Suprapubic skin (tissue), 4 donors: Measurements from ENCODE around the gene CDH6. TPM values are rescaled to one million over a fixed set of nuclear protein-coding genes. Genes with fewer than 3 reads are reported as not detected.

Experiments used
- DNase-seq, 2 donors: peaks; one replicate each; pipeline ENCODE4 v3.0.0-alpha.2; 2019; ENCODE audit warnings: low spot score in 2 of 2
- H3K27ac ChIP-seq: fragments of 200-600 bp; sonication (generic); one replicate; pipeline ENCODE4 v1.5.1; 2019
- H3K27me3 ChIP-seq: fragments of 200-600 bp; sonication (generic); one replicate; pipeline ENCODE4 v1.5.1; 2019
- H3K36me3 ChIP-seq: fragments of 200-600 bp; sonication (generic); one replicate; pipeline ENCODE4 v1.5.1; 2019
- H3K4me1 ChIP-seq: fragments of 200-600 bp; sonication (generic); one replicate; pipeline ENCODE4 v1.5.1; 2019
- H3K4me3 ChIP-seq: fragments of 200-600 bp; sonication (generic); one replicate; pipeline ENCODE4 v1.5.1; 2019; ENCODE audit warnings: mild to moderate bottlenecking
- H3K9me3 ChIP-seq: fragments of 200-600 bp; sonication (generic); one replicate; pipeline ENCODE4 v1.5.1; 2019
- EP300 ChIP-seq: sonication (generic); formaldehyde crosslinking; IDR thresholded peaks from one replicate; pipeline ENCODE4 v1.6.1; 2017; ENCODE audit warnings: antibody characterized with exemption
- POLR2A ChIP-seq, 2 donors: fragments of 450-650 bp; IDR thresholded peaks; one replicate each; pipeline ENCODE4 v1.6.1; 2017; ENCODE audit warnings: antibody characterized with exemption in 2 of 2, mild to moderate bottlenecking in 2 of 2, moderate library complexity in 2 of 2
- POLR2AphosphoS5 ChIP-seq, 3 donors: sonication (generic); formaldehyde crosslinking; IDR thresholded peaks; one replicate each; pipeline ENCODE4 v1.6.1; 2017; ENCODE audit warnings: antibody characterized with exemption in 3 of 3
- WGBS: methylation state at CpG from one replicate; pipeline ENCODE4 v1.1.5; 2018; 5-methylcytosine and 5-hydroxymethylcytosine counted together
- total RNA-seq, 4 donors: library from RNA; depleted of rRNA; stranded (reverse); fragments of >200 nt; gene quantifications; one replicate each; pipeline ENCODE4 v1.1.0, GENCODE V29; 2016
- TF ChIP-seq, protein P1 (sequence below), 2 donors: fragments of 200-600 bp in 1 of 2; fragments of 450-650 bp in 1 of 2; sonication (generic) in 1 of 2; IDR thresholded peaks; one replicate each; pipeline ENCODE4 v1.5.1; 2016 to 2019; ENCODE audit warnings: antibody characterized with exemption in 2 of 2, mild to moderate bottlenecking in 1 of 2, moderate library complexity in 1 of 2

Gene CDH6
- 1 to 10 TPM in 1 of 4 donors, under 1 TPM in 3; 0.36 to 1.8 (median 0.75) TPM for total RNA-seq

DNA sequence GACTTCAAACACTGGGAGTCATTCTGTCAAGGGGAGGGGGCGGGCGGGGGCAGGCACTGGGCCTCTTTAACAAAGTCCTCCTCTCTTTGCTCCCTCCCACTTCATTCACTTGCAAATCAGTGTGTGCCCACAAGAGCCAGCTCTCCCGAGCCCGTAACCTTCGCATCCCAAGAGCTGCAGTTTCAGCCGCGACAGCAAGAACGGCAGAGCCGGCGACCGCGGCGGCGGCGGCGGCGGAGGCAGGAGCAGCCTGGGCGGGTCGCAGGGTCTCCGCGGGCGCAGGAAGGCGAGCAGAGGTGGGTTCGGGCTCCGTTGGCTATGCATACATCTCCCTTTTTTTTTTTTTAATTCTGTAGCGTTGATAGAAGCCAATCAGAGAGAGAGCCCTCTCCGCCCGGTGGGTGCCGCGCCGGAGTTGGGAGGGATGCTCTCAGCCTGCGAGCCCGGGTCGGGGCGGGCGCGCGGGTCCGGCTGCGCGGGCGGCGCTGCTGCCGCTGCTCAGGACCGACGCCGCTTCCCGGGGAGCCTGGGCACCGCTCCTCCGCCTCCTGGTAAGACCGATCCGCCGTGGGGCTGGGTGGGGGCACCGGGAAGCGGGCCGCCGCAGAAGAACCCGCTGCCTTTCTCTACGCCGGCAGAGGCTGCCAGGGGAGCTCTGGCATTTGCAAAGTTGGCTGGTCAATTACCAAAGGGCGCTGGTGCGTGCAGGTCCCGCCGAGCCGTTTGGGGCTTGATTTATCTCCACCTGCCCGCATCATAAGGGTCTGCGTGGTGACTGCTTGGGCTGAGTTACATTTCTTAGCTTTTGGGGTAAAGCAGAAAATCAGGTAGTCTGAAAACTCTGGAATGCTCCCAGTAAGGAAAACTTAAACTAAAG, at the start of gene CDH6:
Gene CDH6, plus strand, starts transcription at position 96 of the 877 bp plus-strand sequence. CDS start 73,788 bp downstream, outside the sequence.
- Histone ChIP-seq H3K27me3 (peaks cover 47% of the 10 kb centered on the region), H3K36me3 (no peaks in the 10 kb centered on the region), H3K4me3 (peak within 1 kb of the TSS; percentile 48), H3K9me3 (no peaks in the 10 kb centered on the region), H3K4me1 (peaks cover 18% of the 10 kb centered on the region), H3K27ac (no peak within 1 kb of the TSS)
- 1% methylated on average over 35 of the region's 67 CpGs for WGBS
- DNase-seq, result no peak
- TF ChIP-seq EP300 (no peak), POLR2A (IDR thresholded peaks at IDR 0.05) (no peak), POLR2AphosphoS5 (IDR thresholded peaks at IDR 0.05) (no peak)
- TF ChIP-seq, protein P1, sequence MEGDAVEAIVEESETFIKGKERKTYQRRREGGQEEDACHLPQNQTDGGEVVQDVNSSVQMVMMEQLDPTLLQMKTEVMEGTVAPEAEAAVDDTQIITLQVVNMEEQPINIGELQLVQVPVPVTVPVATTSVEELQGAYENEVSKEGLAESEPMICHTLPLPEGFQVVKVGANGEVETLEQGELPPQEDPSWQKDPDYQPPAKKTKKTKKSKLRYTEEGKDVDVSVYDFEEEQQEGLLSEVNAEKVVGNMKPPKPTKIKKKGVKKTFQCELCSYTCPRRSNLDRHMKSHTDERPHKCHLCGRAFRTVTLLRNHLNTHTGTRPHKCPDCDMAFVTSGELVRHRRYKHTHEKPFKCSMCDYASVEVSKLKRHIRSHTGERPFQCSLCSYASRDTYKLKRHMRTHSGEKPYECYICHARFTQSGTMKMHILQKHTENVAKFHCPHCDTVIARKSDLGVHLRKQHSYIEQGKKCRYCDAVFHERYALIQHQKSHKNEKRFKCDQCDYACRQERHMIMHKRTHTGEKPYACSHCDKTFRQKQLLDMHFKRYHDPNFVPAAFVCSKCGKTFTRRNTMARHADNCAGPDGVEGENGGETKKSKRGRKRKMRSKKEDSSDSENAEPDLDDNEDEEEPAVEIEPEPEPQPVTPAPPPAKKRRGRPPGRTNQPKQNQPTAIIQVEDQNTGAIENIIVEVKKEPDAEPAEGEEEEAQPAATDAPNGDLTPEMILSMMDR (IDR thresholded peaks at IDR 0.05), result no peak

DNA sequence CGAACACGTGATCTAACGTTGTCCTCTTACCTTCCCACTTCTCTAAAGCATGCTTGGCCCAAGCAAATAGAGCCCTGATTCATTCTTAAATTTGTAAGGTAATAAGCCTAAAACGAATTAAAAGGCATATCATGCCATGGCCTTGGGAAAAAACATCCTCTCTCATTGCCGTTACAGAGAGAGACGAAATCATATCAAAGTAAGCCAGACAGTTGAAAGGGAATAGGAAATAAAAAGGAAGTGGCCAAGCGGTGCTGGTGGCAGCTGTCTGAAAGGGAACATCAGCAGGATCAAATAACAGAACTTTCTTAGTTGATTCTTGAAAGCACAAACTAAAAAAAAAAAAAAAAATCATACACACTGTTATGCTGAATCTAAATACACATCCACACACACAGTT, 49.1 kb upstream of the CDH6 start:
- H3K27ac ChIP-seq, result no peak overlapping the region
- H3K36me3 ChIP-seq, result no peaks in the 10 kb centered on the region
- H3K4me1 ChIP-seq, result no peaks in the 10 kb centered on the region
- 68% methylated on average over 7 of the region's 7 CpGs for WGBS
- TF ChIP-seq, protein P1 (IDR thresholded peaks at IDR 0.05), result no peak
- TF ChIP-seq POLR2A (IDR thresholded peaks at IDR 0.05), result no peak
- no peak for TF ChIP-seq EP300
- no peak for TF ChIP-seq POLR2AphosphoS5 (IDR thresholded peaks at IDR 0.05)
- no peaks in the 10 kb centered on the region for H3K27me3 ChIP-seq
- H3K9me3 ChIP-seq, result no peaks in the 10 kb centered on the region
- no peak for DNase-seq
- H3K4me3 ChIP-seq, result no peak overlapping the region

DNA sequence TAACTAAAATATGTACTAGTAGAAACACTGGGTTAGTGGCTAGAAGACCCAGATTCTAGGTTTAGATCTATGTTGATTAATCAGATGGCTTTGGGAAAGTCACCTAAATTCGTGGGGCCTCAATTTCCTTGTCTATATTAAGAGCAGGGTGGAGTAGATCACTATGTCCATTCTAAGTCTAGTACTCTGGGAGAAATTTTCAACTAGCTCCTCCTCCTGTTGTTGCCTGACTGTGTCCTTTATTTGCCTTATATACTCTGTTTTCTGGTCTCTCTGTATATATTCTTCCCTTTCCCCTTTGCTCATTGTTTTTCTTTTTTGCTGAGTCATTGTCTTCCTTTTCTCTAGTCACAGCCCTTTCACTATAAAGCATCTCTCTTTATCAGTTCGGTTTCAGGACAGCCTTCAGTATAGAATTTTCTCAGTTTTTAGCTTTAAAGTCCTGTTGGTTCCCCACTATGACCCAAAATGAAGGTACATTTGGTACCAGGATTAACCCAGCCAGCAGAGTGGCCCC, 44.5 kb upstream of the CDH6 start:
- WGBS, result 67% methylated on average over 2 of the region's 2 CpGs
- no peak for TF ChIP-seq EP300
- TF ChIP-seq POLR2A (IDR thresholded peaks at IDR 0.05), result no peak
- TF ChIP-seq, protein P1 (IDR thresholded peaks at IDR 0.05), result no peak
- TF ChIP-seq POLR2AphosphoS5 (IDR thresholded peaks at IDR 0.05), result no peak
- no peak overlapping the region for H3K27ac ChIP-seq
- H3K36me3 ChIP-seq, result no peaks in the 10 kb centered on the region
- H3K4me1 ChIP-seq, result no peaks in the 10 kb centered on the region
- no peak for DNase-seq
- H3K27me3 ChIP-seq, result no peaks in the 10 kb centered on the region
- H3K4me3 ChIP-seq, result no peak overlapping the region
- no peaks in the 10 kb centered on the region for H3K9me3 ChIP-seq

DNA sequence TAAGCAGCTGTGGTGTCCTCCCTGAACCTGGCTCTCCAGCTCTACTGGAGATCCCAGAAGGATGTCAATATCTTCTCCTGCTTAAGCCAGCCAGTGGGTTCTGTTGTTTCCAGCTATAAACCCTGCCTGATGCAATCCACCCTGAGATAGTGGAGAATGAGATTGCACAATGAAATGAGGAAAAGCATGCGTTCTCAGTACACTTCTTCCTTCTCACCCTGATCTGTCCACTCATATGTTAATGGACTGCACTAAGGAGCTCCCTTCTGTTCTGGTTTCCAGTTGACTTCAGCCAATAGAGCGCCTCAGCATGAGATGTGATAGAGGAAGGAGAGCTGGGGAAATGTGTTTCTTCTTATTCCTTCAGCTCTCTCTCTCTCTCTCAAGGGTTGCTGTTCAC, 40.0 kb upstream of the CDH6 start:
- 81% methylated on average over 2 of the region's 2 CpGs for WGBS
- H3K4me3 ChIP-seq, result no peak overlapping the region
- H3K4me1 ChIP-seq, result no peaks in the 10 kb centered on the region
- no peak for DNase-seq
- H3K27me3 ChIP-seq, result no peaks in the 10 kb centered on the region
- no peaks in the 10 kb centered on the region for H3K9me3 ChIP-seq
- H3K36me3 ChIP-seq, result no peaks in the 10 kb centered on the region
- no peak for TF ChIP-seq POLR2AphosphoS5 (IDR thresholded peaks at IDR 0.05)
- no peak for TF ChIP-seq POLR2A (IDR thresholded peaks at IDR 0.05)
- TF ChIP-seq, protein P1 (IDR thresholded peaks at IDR 0.05), result no peak
- TF ChIP-seq EP300, result no peak
- no peak overlapping the region for H3K27ac ChIP-seq

DNA sequence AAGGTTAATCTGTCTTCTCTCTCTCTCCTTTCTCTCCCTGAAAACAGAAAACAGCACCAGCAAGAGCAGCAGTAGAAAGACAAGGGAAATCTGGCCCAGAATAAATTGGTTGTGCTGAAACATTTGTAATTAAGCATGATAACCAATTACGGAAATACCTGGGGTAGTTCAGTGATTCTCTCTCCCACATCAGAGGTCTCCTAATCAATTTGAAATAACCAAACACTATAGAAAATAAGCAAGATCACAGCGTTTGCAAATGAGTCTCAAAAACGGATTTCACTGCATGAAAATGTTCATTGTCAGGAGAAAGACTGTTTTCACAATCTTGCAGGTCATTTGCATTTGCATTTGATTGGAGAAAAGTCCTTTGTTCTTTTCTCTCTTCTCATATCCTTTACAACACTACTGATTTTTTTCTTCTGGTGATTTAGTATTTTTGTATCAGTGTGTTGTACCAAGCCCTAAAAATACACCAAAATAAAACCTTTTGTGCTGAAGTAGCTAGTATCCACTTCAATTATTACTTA, 36.8 kb upstream of the CDH6 start:
- Histone ChIP-seq H3K36me3 (no peaks in the 10 kb centered on the region), H3K4me1 (no peaks in the 10 kb centered on the region), H3K27ac (no peak overlapping the region), H3K9me3 (no peaks in the 10 kb centered on the region), H3K27me3 (no peaks in the 10 kb centered on the region), H3K4me3 (no peak overlapping the region)
- TF ChIP-seq, protein P1 (IDR thresholded peaks at IDR 0.05), result no peak
- TF ChIP-seq POLR2AphosphoS5 (IDR thresholded peaks at IDR 0.05) (no peak), EP300 (no peak), POLR2A (IDR thresholded peaks at IDR 0.05) (no peak)
- DNase-seq, result no peak
- 63% methylated on average over 3 of the region's 3 CpGs for WGBS
